GM19025 (cell line): ENCODE results near the gene SLC4A2.
"Not testable (repeated sequence)": the region's sequence is repeated elsewhere in the genome, so short reads cannot be mapped to it uniquely, and the experiment has no call there.

ENCODE experiments used
- ATAC-seq: cut with Tn5 transposase; IDR thresholded peaks from one replicate; pipeline ENCODE4 v1.9.1; 2021; ENCODE audit warnings: mild to moderate bottlenecking, low read depth, moderate library complexity; ENCODE audit not compliant: unreplicated experiment

The SLC4A2 gene

DNA sequence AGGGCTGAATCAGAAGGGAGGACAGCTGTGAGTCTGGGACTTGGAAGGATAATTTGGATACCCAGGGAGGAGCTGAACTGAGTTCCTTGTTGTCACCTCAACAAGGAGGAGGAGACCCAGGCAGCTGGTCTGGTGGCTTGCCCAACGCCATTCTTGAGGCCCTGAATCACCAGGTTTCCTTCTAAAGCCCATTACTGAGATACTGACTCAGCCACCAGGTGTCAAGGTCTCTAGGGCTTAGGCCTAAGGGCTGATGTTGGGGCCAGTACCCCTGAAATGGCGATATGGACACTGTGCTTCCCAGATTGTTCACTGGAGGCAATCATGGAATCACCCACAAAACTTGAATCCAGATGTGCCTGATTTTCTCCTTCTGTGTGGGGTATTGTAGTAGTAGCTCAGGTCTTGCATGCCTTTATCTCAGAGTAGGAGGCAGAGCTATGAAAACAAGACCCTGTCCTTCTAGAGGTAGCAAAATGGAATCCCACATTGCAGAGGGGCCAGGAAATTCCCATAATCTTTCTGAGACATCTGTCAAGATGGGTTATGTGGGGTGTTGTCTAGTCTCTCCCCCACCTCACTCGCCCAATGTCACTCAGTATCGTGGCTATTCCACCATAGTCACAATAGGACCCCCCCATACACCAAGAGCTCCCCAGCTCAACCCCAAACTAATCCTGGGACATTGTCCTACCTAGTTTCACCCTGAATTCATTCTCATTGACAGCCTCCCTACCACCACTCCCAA, 33.3 kb upstream of the SLC4A2 start:
- ATAC-seq: no peak

DNA sequence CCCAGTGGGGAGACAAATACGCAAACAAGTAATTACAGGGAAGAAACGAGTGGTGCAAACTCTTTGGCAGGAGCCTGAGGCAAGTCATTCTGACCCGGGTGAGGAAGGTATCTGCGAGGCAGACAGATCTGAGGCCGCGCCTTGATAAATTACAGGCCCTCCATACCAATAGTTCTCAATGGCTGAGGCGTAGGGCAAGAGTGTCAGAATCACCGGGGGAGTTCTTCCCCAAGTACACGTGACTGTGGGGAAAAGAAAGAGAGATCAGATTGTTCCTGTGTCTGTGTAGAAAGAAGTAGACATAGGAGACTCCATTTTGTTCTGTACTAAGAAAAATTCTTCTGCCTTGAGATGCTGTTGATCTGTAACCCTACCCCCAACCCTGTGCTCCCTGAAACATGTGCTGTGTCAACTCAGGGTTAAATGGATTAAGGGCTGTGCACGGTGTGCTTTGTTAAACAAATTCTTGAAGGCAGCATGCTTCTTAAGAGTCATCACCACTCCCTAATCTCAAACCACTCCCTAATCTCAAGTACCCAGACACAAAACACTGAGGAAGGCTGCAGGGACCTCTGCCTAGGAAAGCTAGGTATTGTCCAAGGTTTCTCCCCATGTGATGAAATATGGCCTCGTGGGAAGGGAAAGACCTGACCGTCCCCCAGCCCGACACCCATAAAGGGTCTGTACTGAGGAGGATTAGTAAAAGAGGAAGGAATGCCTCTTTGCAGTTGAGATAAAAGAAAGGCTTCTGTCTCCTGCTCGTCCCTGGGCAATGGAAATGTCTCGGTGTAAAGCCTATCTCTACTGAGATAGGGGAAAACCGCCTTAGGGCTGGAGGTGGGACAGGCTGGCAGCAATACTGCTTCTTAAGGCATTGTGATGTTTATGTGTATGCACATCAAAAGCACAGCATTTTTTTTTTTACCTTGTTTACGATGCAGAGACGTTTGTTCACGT, 32.3 kb upstream of the SLC4A2 start:
- ATAC-seq: not testable (repeated sequence)

DNA sequence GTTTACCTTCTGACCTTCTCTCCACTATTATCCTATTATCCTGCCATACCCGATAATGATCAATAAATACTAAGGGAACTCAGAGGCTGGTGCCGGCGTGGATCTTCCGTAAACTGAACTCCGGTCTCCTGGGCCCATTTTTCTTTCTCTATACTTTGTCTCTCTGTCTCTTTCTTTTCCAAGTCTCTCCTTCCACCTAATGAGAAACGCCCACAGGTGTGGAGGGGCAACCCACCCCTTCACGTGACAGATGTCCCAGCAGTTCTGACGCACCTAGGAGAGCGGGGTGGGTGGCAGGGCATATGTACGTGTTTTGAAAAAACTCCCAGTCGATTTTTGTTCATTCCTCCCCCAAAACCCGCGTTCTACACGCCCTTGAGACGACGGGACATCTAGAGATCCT, 31.7 kb upstream of the SLC4A2 start:
- ATAC-seq: not testable (repeated sequence)

DNA sequence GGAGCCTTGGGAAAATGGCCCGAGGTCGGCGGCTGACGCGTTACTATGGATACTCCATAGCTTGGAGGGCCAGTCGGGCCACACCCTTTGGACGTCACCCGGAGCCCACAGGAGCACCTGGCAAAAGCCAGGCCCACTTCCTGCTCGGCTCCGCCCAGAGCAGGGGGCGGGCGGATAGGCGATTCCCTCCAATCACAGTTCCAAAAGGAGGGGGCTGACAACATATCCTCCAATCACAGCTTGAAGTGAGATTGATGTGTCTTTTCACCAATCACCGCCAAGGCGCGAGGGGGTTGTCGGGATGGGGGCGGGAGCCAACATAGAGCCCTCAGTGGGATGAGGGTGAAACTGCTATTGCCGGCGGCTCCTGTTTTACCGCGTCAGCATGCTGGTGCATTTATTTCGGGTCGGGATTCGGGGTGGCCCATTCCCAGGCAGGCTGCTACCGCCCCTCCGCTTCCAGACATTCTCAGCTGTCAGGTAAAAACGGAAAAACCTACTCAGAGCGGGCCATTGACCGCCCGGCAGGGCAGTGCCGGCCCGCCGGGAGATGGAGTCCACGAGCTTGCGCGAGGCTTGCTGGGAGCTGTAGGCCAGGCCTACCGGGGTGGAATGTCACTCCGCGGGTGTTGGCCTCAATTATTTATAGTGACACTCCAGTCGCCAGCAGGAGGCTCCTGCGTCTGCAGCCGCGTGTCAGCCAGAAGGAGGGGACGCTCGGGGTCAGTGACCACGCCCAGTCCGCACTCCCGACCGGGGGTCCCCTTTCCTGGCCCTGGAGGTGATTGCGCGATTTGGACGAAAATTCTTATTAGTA, 31.1 kb upstream of the SLC4A2 start, which contains the start of gene ABCB8:
Gene ABCB8, plus strand, starts transcription at position 320 of the 817 bp plus-strand sequence. Its CDS starts 66 bp downstream, at position 386.
- ATAC-seq: peak; percentile 97

DNA sequence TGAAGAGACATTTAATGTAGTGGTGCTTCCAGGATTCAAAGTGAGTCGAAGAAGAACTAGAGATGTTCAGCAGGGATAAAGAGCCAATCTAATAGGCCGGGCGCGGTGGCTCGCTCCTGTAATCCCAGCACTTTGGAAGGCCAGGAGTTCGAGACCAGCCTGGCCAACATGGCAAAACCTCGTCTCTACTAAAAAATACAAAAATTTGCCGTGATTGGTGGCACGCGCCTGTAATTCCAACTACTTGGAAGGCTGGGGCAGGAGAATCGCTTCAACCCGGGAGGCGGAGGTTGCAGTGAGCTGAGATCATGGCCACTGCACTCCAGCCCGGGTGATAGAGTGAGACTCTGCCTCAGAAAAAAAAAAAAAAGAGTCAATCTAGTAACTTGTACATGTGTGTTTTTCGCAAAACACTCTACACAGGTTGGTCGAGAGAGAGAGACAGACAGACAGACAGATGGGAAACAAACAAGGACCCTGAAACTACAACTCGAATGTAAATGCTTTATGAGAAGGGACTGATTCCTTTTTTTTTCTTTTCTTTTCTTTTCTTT, 30.4 kb upstream of the SLC4A2 start:
- no peak for ATAC-seq

DNA sequence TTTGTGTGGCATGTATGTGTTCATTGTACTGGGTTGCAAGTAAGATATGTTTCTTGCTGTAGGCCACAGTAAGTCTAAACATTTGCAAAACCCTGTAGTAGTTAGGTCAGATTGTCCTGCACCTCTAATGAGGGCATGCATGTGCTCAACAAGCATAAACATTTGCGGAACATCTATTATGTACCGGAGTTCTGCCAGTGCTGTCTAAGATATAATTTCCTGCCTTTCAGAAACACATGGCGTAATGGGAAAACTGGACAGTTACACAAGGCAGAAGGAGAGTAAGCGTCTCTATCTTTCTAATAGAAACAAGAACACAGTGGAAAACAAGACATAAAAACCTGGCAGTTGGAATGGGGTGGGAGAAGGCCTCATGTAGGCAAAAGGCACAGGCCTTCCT, 28.4 kb upstream of the SLC4A2 start:
- ATAC-seq: no peak

DNA sequence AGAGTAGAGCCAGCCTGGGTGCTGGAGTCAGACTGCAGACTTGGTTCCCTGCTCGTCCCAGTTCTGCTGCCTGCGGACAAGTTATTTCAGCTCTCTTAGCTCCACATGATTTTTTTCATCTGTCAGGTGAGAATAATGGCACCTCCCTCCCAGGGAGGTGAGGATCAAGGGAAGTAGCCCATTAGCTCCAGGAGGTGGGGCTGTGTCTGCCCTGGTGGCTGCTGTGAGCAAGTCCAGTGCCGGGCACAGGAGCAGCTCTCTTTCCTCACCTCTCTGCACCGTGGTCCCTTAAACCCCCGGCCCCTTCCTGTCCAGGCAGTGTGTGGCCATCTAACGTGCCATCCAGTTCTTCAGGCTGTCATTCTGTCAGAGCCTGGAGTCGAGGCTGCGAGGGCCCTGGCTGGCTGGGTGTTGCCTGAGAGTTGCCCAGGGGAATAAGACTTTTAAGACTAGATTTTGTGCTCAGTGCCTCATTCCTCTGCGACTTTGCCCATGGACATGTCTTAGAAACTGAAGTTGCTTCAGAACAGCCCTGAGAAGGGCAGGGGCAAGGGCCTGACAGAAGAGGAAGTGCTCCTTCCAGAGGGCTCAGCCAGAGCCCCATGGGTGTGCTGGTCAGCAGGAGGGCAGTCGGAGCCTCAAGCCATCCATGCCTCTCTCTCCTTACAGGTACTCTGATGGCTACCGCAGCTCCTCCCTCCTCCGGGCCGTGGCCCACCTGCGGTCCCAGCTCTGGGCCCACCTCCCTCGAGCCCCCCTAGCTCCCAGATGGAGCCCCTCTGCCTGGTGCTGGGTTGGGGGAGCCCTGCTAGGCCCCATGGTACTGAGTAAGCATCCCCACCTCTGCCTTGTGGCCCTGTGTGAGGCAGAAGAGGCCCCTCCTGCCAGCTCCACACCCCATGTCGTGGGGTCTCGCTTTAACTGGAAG, 26.2 kb upstream of the SLC4A2 start:
- ATAC-seq: no peak

DNA sequence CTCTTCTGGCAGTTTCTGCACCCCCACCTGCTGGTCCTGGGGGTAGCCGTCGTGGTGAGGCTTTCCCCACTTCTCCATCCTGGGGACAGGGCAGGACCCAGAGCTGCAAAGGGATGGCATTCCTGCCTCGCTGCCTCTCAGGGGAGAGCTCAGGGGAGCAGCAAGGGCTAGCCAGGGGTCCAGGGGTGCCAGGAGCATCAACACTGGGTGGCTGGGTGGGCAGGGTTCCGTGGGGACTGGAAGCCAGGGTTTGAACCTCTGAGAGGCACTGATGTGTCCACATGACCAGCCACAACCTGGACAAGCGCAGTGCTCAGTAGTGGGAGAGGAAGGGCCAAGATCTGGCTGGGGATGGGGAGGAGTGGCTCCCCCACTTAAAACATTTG, 25.5 kb upstream of the SLC4A2 start:
- no peak for ATAC-seq

DNA sequence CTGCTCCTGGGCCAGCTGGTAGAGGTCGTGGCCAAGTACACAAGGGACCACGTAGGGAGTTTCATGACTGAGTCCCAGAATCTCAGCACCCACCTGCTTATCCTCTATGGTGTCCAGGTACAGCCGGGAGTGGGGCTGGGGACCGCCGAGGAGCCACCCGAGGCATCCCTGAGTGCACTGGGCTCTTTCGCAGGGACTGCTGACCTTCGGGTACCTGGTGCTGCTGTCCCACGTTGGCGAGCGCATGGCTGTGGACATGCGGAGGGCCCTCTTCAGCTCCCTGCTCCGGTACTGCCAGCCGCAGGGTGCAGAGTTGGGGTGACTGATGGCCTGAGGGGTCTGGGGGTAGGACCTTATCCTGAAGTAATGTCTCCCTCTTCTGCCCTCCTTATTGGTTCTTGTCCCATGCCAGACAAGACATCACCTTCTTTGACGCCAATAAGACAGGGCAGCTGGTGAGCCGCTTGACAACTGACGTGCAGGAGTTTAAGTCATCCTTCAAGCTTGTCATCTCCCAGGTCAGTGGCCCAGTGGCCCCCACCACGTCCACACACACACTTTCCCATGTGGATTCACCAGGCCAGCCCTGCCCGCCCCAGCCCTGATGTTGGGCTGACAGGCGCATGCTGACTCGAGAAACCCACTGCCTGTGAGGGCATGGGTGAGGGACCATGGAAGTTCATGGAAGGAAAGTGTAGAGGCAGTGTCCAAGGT, 24.9 kb upstream of the SLC4A2 start:
- ATAC-seq: no peak

DNA sequence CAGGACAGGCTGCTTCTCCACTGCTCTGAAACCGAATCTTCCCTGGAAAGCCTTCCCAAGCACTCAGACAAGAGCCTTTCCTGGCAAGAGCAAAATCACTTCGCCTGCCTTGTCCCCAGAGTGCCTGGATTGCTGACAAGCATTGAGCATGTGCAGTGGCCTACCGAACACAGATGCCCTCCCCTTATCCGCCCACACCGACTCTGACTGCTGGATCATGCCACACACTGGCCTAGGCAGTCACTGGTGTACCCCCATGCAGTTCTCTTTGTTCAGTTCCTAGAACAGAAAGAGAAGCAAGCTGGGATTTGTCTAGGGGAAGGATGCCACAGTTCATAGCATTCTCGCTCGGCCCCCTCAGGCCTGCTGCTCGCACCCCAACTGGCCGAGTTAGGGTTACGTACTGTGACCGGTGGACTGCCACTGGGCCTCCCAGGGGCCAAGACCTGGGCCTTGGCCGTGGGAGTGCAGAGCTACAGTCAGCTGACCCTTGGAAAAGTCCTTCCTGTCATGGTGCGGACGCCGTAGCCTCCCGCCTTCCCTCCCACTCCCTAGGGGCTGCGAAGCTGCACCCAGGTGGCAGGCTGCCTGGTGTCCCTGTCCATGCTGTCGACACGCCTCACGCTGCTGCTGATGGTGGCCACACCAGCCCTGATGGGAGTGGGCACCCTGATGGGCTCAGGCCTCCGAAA, 24.2 kb upstream of the SLC4A2 start:
- no peak for ATAC-seq

DNA sequence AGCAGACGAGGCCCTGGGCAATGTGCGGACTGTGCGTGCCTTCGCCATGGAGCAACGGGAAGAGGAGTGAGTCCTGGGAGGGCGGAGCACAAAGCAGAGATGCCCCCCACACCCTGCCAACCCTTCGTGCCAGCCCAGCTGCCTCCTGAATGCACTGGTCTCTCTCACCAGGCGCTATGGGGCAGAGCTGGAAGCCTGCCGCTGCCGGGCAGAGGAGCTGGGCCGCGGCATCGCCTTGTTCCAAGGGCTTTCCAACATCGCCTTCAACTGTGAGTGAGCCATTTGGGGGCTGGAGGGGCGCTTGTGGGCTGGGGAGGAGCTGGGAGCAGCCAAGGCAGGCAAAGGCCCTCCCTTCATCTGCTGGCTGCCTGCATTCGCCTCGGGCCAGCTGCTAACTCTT, 23.5 kb upstream of the SLC4A2 start:
- no peak for ATAC-seq

DNA sequence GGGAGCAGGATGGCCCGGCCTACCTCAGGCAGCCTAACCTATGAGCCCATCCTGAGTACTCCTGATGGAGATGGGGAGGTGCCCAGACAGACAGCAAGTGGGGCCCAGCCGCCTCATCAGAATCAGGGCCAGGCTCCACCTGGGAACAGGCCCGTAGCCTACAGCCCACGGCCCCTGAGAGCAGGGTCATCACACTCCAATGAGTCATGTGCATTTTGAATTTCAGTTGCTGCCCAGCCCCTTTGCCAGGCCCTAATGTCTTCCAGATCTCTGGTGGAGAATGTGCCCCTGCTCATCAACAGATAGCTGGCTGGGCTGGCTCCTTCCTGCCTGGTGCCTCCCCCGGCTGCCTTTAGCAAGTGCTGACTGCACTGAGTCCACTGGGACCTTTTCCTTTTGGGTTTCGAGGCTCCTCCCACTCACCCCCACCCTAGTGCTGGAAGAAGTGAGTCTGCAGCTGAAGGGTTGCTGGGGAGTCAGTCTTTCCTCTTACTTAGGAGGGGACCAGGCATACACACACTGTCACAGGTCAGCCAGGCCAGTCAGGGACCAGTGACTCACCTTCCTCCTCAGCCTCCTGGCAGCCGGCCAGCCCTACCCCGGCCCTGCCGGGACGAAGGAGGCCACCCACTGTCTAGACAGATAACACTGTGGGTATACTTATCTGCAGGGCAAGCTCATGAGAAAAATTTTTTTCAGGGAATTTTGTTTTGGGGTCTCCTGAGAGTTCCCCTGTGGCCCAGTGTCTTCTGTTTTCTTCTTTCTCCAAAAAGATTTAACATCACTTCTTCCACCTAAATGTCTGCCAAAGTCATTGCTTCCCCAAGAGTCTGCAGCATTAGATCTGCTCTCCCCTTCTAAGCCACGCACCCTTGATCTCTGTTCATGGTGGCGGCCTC, 20.2 kb upstream of the SLC4A2 start:
- no peak for ATAC-seq

DNA sequence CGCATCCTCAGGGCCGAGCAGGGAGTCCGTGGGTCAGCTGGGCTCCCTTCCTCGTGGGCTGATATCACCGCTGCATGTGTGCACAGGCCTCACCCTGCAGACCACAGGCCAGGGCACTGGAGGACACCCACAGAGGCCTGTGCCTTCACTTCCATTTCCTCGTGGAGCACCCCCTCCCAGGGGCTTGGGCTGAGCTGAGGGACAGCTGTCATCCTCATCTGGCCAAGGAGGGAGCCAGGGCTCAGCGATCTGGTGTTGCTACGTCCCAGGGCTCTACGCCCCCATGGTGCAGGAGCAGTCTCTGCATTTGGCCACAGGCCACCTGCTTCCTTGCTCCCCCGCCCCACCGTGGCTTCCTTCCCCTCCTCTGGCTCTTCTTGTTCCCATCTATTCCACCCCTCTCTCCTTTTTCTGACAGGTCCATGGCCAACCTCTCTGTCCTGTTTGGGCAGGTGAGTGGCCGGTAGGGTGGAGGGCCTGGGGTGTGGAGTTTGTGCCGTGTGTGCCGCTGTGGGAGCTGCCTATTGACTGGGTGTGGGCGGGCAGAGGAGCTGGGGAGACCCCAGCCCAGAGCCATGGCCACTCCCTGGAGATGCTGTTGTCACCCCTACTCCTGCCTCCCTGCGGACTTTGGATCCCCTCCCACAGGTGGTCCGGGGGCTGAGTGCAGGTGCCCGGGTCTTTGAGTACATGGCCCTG, 19.4 kb upstream of the SLC4A2 start:
- ATAC-seq: no peak

DNA sequence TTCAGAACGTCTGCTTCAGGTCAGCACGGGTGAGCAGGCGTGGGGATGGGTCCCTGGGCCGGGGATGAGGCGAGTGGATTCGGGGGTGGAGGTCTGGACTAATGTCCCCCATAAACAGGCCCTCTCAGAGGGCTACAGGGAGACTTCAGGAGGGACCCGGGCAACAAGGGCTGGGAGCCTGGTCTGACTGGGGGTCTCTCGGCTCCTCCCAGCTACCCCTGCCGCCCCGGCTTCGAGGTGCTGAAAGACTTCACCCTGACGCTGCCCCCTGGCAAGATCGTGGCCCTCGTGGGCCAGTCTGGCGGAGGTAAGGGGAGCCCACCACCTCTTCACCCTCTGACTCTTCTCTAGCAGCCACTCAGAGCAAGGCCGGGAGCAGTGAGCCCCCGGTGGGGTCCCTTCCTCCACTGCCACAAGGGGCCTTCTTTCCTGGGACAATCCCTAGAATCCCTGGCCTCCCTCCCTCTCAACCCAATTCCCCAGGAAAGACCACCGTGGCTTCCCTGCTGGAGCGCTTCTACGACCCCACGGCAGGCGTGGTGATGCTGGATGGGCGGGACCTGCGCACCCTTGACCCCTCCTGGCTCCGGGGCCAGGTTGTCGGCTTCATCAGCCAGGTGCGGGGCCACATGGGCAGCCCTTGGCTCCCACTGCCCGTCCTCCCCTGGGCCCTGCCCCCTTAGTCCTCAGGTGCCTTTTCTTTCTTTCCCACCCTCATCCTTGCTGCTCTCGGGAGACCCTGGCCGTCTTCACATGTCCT, 18.6 kb upstream of the SLC4A2 start:
- no peak for ATAC-seq

DNA sequence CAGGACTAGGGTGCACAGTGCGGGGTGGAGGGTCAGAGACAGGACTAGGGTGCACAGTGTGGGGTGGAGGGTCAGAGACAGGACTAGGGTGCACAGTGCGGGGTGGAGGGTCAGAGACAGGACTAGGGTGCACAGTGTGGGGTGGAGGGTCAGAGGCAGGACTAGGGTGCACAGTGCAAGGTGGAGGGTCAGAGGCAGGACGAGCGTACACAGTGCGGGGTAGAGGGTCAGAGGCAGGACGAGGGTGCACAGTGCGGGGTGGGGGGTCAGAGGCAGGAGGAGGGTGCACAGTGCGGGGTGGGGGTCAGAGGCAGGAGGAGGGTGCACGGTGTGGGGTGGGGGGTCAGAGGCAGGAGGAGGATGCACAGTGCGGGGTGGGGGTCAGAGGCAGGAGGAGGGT, 15.9 kb upstream of the SLC4A2 start:
- ATAC-seq: not testable (repeated sequence)

DNA sequence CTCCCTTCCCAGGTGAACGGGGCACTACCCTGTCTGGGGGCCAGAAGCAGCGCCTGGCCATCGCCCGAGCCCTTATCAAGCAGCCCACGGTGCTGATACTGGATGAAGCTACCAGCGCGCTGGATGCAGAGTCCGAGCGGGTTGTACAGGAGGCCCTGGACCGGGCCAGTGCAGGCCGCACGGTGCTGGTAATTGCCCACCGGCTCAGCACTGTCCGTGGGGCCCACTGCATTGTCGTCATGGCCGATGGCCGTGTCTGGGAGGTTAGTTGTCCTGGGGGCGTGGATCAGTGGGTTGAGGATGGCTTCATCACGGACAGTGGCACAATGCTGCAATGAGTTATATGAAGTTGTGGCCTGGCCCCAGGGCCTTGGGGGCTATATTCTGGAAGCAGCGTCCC, 15.4 kb upstream of the SLC4A2 start:
- ATAC-seq: no peak
